Loucy (cell line): Measurements from ENCODE around the gene PVALEF.

Experiments
- H2AFZ ChIP-seq: fragments of 200-600 bp; sonication (generic); 2 replicates; pipeline ENCODE4 v1.6.0; 2016; ENCODE audit warnings: antibody characterized with exemption, mild to moderate bottlenecking, low read length, moderate library complexity
- H3F3A ChIP-seq: fragments of 200-600 bp; 2 replicates; pipeline ENCODE4 v1.6.0; 2016; ENCODE audit warnings: antibody characterized with exemption, low read depth, mild to moderate bottlenecking
- H3K27me3 ChIP-seq: fragments of 200-600 bp; sonication (generic); 2 replicates; pipeline ENCODE4 v1.6.1; 2014; ENCODE audit warnings: low read length, mild to moderate bottlenecking; ENCODE audit not compliant: insufficient read depth, poor library complexity, severe bottlenecking
- H3K36me3 ChIP-seq: fragments of 200-600 bp; sonication (generic); 2 replicates; pipeline ENCODE4 v1.6.1; 2016; ENCODE audit warnings: low read length; ENCODE audit not compliant: insufficient read depth
- H3K4me1 ChIP-seq: fragments of 200-600 bp; sonication (generic); 2 replicates; pipeline ENCODE4 v1.5.1; 2014; ENCODE audit warnings: low read length, mild to moderate bottlenecking; ENCODE audit not compliant: insufficient read depth, poor library complexity, severe bottlenecking
- H3K4me2 ChIP-seq: fragments of 200-600 bp; sonication (generic); 2 replicates; pipeline ENCODE4 v1.6.0; 2014; ENCODE audit warnings: antibody characterized with exemption, low read length, low read depth, mild to moderate bottlenecking; ENCODE audit not compliant: poor library complexity, severe bottlenecking
- H3K4me3 ChIP-seq: fragments of 200-600 bp; sonication (generic); 2 replicates; pipeline ENCODE4 v1.5.1; 2014; ENCODE audit warnings: low read length, mild to moderate bottlenecking, mixed read lengths; ENCODE audit not compliant: poor library complexity, severe bottlenecking
- H3K79me2 ChIP-seq: fragments of 200-600 bp; sonication (generic); 2 replicates; pipeline ENCODE4 v1.6.1; 2014; ENCODE audit warnings: low read length; ENCODE audit not compliant: insufficient read depth
- H3K9ac ChIP-seq: fragments of 200-600 bp; sonication (generic); 2 replicates; pipeline ENCODE4 v1.6.0; 2014; ENCODE audit warnings: mild to moderate bottlenecking, low read depth, low read length, moderate library complexity; ENCODE audit not compliant: poor library complexity, severe bottlenecking
- H3K9me2 ChIP-seq: fragments of 200-600 bp; sonication (generic); replicated peaks from 2 replicates; pipeline ENCODE4 v1.6.1; 2016; ENCODE audit warnings: low read depth, low read length, mixed read lengths
- H3K9me3 ChIP-seq: fragments of 200-600 bp; sonication (generic); 2 replicates; pipeline ENCODE4 v1.6.1; 2014; ENCODE audit warnings: mild to moderate bottlenecking, antibody characterized with exemption, low read length, low read depth; ENCODE audit not compliant: insufficient read depth
- H4K20me1 ChIP-seq: fragments of 200-600 bp; sonication (generic); 2 replicates; pipeline ENCODE4 v1.6.0; 2014; ENCODE audit warnings: antibody characterized with exemption, low read length, mild to moderate bottlenecking; ENCODE audit not compliant: insufficient read depth, poor library complexity, severe bottlenecking
- CTCF ChIP-seq: fragments of 200-600 bp; sonication (generic); conservative IDR thresholded peaks from 2 replicates; pipeline ENCODE4 v1.5.1; 2014; ENCODE audit warnings: mild to moderate bottlenecking, antibody characterized with exemption, low read length
- EZH2phosphoT487 ChIP-seq: fragments of 200-600 bp; IDR thresholded peaks from 2 replicates; pipeline ENCODE4 v1.6.1; 2018; ENCODE audit warnings: antibody characterized with exemption, mild to moderate bottlenecking, moderate library complexity, borderline replicate concordance

Gene PVALEF

GRCh38 chr17:81178136-81179091, 13.1 kb downstream of the PVALEF start:
- H3K9me3 ChIP-seq, result no peaks in the 10 kb centered on the region
- no peaks in the 10 kb centered on the region for H3K9me2 ChIP-seq
- no peaks in the 10 kb centered on the region for H4K20me1 ChIP-seq
- no peak for TF ChIP-seq EZH2phosphoT487
- no peak for TF ChIP-seq CTCF
- H3K4me3 ChIP-seq, result no peak overlapping the region
- H3K4me2 ChIP-seq, result no peak overlapping the region
- H3K27me3 ChIP-seq, result no peaks in the 10 kb centered on the region
- no peak overlapping the region for H3K9ac ChIP-seq
- H2AFZ ChIP-seq, result no peak overlapping the region
- no peaks in the 10 kb centered on the region for H3K79me2 ChIP-seq
- no peaks in the 10 kb centered on the region for H3K4me1 ChIP-seq
- H3K36me3 ChIP-seq, result no peaks in the 10 kb centered on the region
- no peaks in the 10 kb centered on the region for H3F3A ChIP-seq

- Histone ChIP-seq H3K9me3 (no peaks in the 10 kb centered on the region), H3K79me2 (no peaks in the 10 kb centered on the region), H3K4me2 (no peak overlapping the region), H3K4me1 (no peaks in the 10 kb centered on the region), H4K20me1 (no peaks in the 10 kb centered on the region), H3F3A (no peaks in the 10 kb centered on the region), H3K9ac (no peak overlapping the region), H2AFZ (no peak overlapping the region), H3K36me3 (no peaks in the 10 kb centered on the region), H3K27me3 (no peaks in the 10 kb centered on the region), H3K4me3 (no peak overlapping the region), H3K9me2 (no peaks in the 10 kb centered on the region)
- TF ChIP-seq CTCF (no peak), EZH2phosphoT487 (no peak)
These were observed 13.9 kb downstream of the PVALEF start for GRCh38 chr17:81179220-81179619.

- Histone ChIP-seq H3K9me2 (no peaks in the 10 kb centered on the region), H2AFZ (no peak overlapping the region), H3K9me3 (no peaks in the 10 kb centered on the region), H3K79me2 (no peaks in the 10 kb centered on the region), H4K20me1 (no peaks in the 10 kb centered on the region), H3K4me3 (no peak overlapping the region), H3K4me2 (no peak overlapping the region), H3K27me3 (no peaks in the 10 kb centered on the region), H3K4me1 (no peaks in the 10 kb centered on the region), H3F3A (no peaks in the 10 kb centered on the region), H3K9ac (no peak overlapping the region), H3K36me3 (no peaks in the 10 kb centered on the region)
- TF ChIP-seq EZH2phosphoT487 (no peak), CTCF (no peak)
These were observed 14.6 kb downstream of the PVALEF start for GRCh38 chr17:81179861-81180260.
